WTC11 (cell line): ENCODE measurements around the gene PLK2. TPM values are rescaled to one million over a fixed set of nuclear protein-coding genes. Genes with fewer than 3 reads are reported as not detected.

Source experiments
- ATAC-seq: fragments of 200-7000 bp; cut with Tn5 transposase; 2 replicates; pipeline ENCODE4 v1.10.0; 2021; ENCODE audit warnings: mild to moderate bottlenecking, moderate library complexity
- CTCF ChIA-PET: fragments of 300-600 bp; sonication (Branson Sonifier 250); formaldehyde crosslinking; loops from one replicate; lab custom pipeline; 2021; ENCODE audit warnings: antibody characterized with exemption; lab: Charles Lee
- POLR2A ChIA-PET: fragments of 350-600 bp; sonication (Branson Sonifier 250); formaldehyde crosslinking; loops from one replicate; lab custom pipeline; 2021; ENCODE audit warnings: antibody characterized with exemption; lab: Charles Lee
- DNase-seq: peaks from one replicate; pipeline ENCODE4 v3.0.0; 2021; ENCODE audit warnings: low spot score
- H3K27ac Mint-ChIP-seq: 2 replicates; pipeline ENCODE4 v1.8.0; 2021; ENCODE audit warnings: mixed read lengths
- H3K27me3 Mint-ChIP-seq: 2 replicates; pipeline ENCODE4 v1.8.0; 2021; ENCODE audit warnings: low read depth, mild to moderate bottlenecking, moderate library complexity, mixed read lengths
- H3K36me3 Mint-ChIP-seq: 2 replicates; pipeline ENCODE4 v1.8.0; 2021; ENCODE audit warnings: mixed read lengths
- H3K4me1 Mint-ChIP-seq: 2 replicates; pipeline ENCODE4 v1.8.0; 2022; ENCODE audit warnings: mixed read lengths
- H3K4me3 Mint-ChIP-seq: 2 replicates; pipeline ENCODE4 v1.8.0; 2021; ENCODE audit warnings: mild to moderate bottlenecking, moderate library complexity, mixed read lengths
- H3K9me3 Mint-ChIP-seq: 2 replicates; pipeline ENCODE4 v1.8.0; 2021; ENCODE audit warnings: mixed read lengths
- CBFB ChIP-seq: sonication (generic); formaldehyde crosslinking; IDR thresholded peaks from 2 replicates; pipeline ENCODE4 v1.8.1; 2022; ENCODE audit warnings: mild to moderate bottlenecking, low read depth, missing genetic modification reagents
- ELF4 ChIP-seq: sonication (generic); formaldehyde crosslinking; IDR thresholded peaks from 2 replicates; pipeline ENCODE4 v1.8.1; 2022; ENCODE audit warnings: low read depth, mild to moderate bottlenecking, moderate library complexity, missing genetic modification reagents
- ETV6 ChIP-seq: sonication (generic); formaldehyde crosslinking; IDR thresholded peaks from 2 replicates; pipeline ENCODE4 v1.8.1; 2022; ENCODE audit warnings: mild to moderate bottlenecking, missing genetic modification reagents
- GABPB1 ChIP-seq: sonication (generic); formaldehyde crosslinking; IDR thresholded peaks from 2 replicates; pipeline ENCODE4 v1.8.1; 2023; ENCODE audit warnings: mild to moderate bottlenecking, missing genetic modification reagents
- JAZF1 ChIP-seq: fragments of 250-450 bp; sonication (Bioruptor Pico); IDR thresholded peaks from 2 replicates; pipeline ENCODE4 v1.9.0; 2021; ENCODE audit warnings: moderate library complexity, mild to moderate bottlenecking, inconsistent platforms
- JUN ChIP-seq: sonication (generic); formaldehyde crosslinking; IDR thresholded peaks from 2 replicates; pipeline ENCODE4 v1.8.0; 2023; ENCODE audit warnings: mild to moderate bottlenecking, missing genetic modification reagents
- KAT7 ChIP-seq: sonication (generic); formaldehyde crosslinking; IDR thresholded peaks from 2 replicates; pipeline ENCODE4 v1.8.1; 2023; ENCODE audit warnings: missing genetic modification reagents, mild to moderate bottlenecking, borderline replicate concordance
- OVOL2 ChIP-seq: fragments of 250-450 bp; sonication (Bioruptor Pico); IDR thresholded peaks from 2 replicates; pipeline ENCODE4 v1.9.0; 2021; ENCODE audit warnings: mild to moderate bottlenecking, borderline replicate concordance
- RORB ChIP-seq: fragments of 250-450 bp; sonication (Bioruptor Pico); IDR thresholded peaks from 2 replicates; pipeline ENCODE4 v1.9.0; 2021; ENCODE audit warnings: mild to moderate bottlenecking
- TEAD4 ChIP-seq: sonication (generic); formaldehyde crosslinking; IDR thresholded peaks from 2 replicates; pipeline ENCODE4 v1.8.0; 2022; ENCODE audit warnings: mild to moderate bottlenecking, missing genetic modification reagents
- ZNF317 ChIP-seq: sonication (generic); formaldehyde crosslinking; IDR thresholded peaks from 2 replicates; pipeline ENCODE4 v1.8.1; 2023; ENCODE audit warnings: low read depth, mild to moderate bottlenecking, moderate library complexity, missing genetic modification reagents, borderline replicate concordance
- total RNA-seq: library from RNA; stranded (reverse); gene quantifications from 3 replicates; pipeline ENCODE4 v1.2.3, GENCODE V29; 2021
- TF ChIP-seq, protein P1 (sequence below): sonication (generic); formaldehyde crosslinking; IDR thresholded peaks from 2 replicates; pipeline ENCODE4 v1.8.0; 2022; ENCODE audit warnings: missing genetic modification reagents
- TF ChIP-seq, protein P2 (sequence below): sonication (generic); formaldehyde crosslinking; conservative IDR thresholded peaks from 2 replicates; pipeline ENCODE4 v1.8.1; 2022; ENCODE audit warnings: mild to moderate bottlenecking, missing genetic modification reagents
- TF ChIP-seq, protein P3 (sequence below): sonication (generic); formaldehyde crosslinking; IDR thresholded peaks from 2 replicates; pipeline ENCODE4 v1.8.1; 2023; ENCODE audit warnings: mild to moderate bottlenecking, missing genetic modification reagents, moderate library complexity
- TF ChIP-seq, protein P4 (sequence below): fragments of 250-450 bp; sonication (Bioruptor Pico); IDR thresholded peaks from 2 replicates; pipeline ENCODE4 v1.9.0; 2021; ENCODE audit warnings: mild to moderate bottlenecking
- TF ChIP-seq, protein P5 (sequence below): sonication (generic); formaldehyde crosslinking; IDR thresholded peaks from 2 replicates; pipeline ENCODE4 v1.8.0; 2022; ENCODE audit warnings: mild to moderate bottlenecking, missing genetic modification reagents
- TF ChIP-seq, protein P6 (sequence below): fragments of 200-600 bp; IDR thresholded peaks from 2 replicates; pipeline ENCODE4 v1.8.0; 2022; ENCODE audit warnings: antibody characterized with exemption

The PLK2 gene
- total RNA-seq, 1 experiment from 2014 or later = 37.1 TPM

DNA sequence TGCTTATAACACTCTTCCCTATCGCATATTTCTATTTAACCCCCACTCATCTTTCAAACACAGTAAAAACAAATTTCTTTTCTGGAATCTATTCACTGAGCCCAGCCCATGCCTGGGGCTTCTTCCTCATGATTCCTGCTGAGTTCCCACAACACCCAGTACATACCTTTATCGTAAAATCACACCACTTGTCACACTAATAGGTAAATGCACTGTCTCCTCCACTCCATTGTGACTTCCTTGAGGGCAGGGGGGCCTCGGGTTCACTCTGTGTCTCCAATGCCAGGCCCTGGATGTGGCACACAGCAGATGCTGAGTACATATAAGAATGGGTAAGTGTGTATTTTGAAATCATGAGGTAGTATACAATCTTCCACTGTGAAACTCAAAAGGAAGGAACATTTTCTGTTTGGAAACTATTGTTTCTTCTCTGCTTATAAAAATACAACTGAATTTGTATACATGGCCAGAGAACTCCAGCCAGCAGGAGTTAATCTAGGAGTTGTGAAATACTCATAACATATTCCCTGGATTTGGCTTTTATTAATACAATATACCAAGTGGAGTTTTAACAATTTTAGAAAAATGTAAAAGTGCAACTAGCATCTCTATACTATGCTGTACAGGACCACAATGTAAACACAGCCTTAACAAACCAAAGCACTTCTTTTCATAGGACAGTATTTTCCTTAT lies 7.2 kb downstream of the PLK2 start:
- Mint-ChIP-seq H3K27ac (no peak overlapping the region), H3K9me3 (no peaks in the 10 kb centered on the region), H3K27me3 (no peaks in the 10 kb centered on the region), H3K4me3 (no peak overlapping the region)
- ATAC-seq = no peak
- ChIA-PET POLR2A (no interaction called here), CTCF (no interaction called here)
- TF ChIP-seq, protein P1, sequence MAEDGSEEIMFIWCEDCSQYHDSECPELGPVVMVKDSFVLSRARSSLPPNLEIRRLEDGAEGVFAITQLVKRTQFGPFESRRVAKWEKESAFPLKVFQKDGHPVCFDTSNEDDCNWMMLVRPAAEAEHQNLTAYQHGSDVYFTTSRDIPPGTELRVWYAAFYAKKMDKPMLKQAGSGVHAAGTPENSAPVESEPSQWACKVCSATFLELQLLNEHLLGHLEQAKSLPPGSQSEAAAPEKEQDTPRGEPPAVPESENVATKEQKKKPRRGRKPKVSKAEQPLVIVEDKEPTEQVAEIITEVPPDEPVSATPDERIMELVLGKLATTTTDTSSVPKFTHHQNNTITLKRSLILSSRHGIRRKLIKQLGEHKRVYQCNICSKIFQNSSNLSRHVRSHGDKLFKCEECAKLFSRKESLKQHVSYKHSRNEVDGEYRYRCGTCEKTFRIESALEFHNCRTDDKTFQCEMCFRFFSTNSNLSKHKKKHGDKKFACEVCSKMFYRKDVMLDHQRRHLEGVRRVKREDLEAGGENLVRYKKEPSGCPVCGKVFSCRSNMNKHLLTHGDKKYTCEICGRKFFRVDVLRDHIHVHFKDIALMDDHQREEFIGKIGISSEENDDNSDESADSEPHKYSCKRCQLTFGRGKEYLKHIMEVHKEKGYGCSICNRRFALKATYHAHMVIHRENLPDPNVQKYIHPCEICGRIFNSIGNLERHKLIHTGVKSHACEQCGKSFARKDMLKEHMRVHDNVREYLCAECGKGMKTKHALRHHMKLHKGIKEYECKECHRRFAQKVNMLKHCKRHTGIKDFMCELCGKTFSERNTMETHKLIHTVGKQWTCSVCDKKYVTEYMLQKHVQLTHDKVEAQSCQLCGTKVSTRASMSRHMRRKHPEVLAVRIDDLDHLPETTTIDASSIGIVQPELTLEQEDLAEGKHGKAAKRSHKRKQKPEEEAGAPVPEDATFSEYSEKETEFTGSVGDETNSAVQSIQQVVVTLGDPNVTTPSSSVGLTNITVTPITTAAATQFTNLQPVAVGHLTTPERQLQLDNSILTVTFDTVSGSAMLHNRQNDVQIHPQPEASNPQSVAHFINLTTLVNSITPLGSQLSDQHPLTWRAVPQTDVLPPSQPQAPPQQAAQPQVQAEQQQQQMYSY (CRISPR knock-in tag) = no peak
- TF ChIP-seq JUN (CRISPR knock-in tag) (no peak), GABPB1 (CRISPR knock-in tag) (no peak), ELF4 (no peak), ETV6 (CRISPR knock-in tag) (no peak)
- TF ChIP-seq, all 79 proteins: peak for 0
- peaks cover 46% of the 10 kb centered on the region for H3K36me3 Mint-ChIP-seq
- H3K4me1 Mint-ChIP-seq = peaks cover 3% of the 10 kb centered on the region; the same call in 1 of the 2 replicates
- DNase-seq = no peak

DNA sequence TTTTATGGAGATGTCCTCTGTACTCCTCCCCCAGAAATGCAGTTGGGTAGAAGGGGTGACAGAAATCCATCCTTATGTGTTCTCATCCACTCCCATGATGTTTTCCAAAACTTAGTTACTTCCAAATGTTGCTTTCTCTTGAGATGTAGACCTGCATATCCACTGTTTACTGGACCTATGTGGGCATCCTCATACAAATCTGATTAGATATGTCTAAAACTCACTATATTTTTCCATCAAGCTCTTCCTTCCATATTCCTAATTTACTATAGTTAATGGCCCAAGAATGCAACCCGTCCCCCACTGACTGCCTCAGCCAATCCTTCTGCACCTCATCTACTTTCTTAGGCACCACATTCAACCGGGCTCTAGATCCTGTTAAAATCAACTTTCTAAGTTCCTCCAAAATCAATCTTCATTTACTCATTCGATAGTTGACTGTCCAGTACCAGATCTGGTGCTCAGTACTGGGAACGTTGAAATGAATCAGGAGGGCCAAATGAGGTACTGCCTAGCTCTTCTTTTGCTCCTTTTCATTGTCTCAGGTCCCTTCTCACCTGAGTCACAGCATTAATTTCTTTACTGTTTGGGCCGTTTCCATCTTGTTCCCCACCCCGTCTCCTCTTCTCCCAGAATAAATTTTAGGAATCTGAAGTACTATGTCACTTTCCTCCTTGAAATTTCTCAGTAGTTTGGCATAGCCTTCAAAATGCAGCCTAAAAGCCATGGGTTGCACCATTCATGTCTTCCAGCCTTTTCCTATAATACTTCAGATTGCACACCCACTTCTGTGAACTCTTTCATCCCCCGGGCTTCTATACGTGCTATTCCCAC lies 7.9 kb downstream of the PLK2 start:
- no peak for DNase-seq
- TF ChIP-seq OVOL2 (CRISPR knock-in tag) (no peak), JAZF1 (CRISPR knock-in tag) (no peak), TEAD4 (no peak), KAT7 (CRISPR knock-in tag) (no peak), ZNF317 (no peak), CBFB (no peak), RORB (no peak)
- TF ChIP-seq, protein P2, sequence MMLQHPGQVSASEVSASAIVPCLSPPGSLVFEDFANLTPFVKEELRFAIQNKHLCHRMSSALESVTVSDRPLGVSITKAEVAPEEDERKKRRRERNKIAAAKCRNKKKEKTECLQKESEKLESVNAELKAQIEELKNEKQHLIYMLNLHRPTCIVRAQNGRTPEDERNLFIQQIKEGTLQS (CRISPR knock-in tag) = no peak
- TF ChIP-seq, protein P3, sequence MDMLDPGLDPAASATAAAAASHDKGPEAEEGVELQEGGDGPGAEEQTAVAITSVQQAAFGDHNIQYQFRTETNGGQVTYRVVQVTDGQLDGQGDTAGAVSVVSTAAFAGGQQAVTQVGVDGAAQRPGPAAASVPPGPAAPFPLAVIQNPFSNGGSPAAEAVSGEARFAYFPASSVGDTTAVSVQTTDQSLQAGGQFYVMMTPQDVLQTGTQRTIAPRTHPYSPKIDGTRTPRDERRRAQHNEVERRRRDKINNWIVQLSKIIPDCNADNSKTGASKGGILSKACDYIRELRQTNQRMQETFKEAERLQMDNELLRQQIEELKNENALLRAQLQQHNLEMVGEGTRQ (CRISPR knock-in tag) = no peak
- TF ChIP-seq, protein P4, sequence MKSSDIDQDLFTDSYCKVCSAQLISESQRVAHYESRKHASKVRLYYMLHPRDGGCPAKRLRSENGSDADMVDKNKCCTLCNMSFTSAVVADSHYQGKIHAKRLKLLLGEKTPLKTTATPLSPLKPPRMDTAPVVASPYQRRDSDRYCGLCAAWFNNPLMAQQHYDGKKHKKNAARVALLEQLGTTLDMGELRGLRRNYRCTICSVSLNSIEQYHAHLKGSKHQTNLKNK = no peak
- TF ChIP-seq, protein P5, sequence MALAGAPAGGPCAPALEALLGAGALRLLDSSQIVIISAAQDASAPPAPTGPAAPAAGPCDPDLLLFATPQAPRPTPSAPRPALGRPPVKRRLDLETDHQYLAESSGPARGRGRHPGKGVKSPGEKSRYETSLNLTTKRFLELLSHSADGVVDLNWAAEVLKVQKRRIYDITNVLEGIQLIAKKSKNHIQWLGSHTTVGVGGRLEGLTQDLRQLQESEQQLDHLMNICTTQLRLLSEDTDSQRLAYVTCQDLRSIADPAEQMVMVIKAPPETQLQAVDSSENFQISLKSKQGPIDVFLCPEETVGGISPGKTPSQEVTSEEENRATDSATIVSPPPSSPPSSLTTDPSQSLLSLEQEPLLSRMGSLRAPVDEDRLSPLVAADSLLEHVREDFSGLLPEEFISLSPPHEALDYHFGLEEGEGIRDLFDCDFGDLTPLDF (CRISPR knock-in tag) = no peak
- TF ChIP-seq, protein P6, sequence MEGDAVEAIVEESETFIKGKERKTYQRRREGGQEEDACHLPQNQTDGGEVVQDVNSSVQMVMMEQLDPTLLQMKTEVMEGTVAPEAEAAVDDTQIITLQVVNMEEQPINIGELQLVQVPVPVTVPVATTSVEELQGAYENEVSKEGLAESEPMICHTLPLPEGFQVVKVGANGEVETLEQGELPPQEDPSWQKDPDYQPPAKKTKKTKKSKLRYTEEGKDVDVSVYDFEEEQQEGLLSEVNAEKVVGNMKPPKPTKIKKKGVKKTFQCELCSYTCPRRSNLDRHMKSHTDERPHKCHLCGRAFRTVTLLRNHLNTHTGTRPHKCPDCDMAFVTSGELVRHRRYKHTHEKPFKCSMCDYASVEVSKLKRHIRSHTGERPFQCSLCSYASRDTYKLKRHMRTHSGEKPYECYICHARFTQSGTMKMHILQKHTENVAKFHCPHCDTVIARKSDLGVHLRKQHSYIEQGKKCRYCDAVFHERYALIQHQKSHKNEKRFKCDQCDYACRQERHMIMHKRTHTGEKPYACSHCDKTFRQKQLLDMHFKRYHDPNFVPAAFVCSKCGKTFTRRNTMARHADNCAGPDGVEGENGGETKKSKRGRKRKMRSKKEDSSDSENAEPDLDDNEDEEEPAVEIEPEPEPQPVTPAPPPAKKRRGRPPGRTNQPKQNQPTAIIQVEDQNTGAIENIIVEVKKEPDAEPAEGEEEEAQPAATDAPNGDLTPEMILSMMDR = no peak
- no peaks in the 10 kb centered on the region for H3K27me3 Mint-ChIP-seq
- H3K4me3 Mint-ChIP-seq = no peak overlapping the region
- CTCF ChIA-PET = no interaction called here
- H3K36me3 Mint-ChIP-seq = peaks cover 40% of the 10 kb centered on the region
- no peak overlapping the region for H3K27ac Mint-ChIP-seq
- peaks cover under 1% of the 10 kb centered on the region; the same call in 1 of the 2 replicates for H3K9me3 Mint-ChIP-seq
- ATAC-seq = no peak
- POLR2A ChIA-PET = no interaction called here
- no peaks in the 10 kb centered on the region for H3K4me1 Mint-ChIP-seq
